Measurements from ENCODE around the gene PSME4.
"Not testable (repeated sequence)": the region's sequence is repeated elsewhere in the genome, so short reads cannot be mapped to it uniquely, and the experiment has no call there.

Gene PSME4

DNA sequence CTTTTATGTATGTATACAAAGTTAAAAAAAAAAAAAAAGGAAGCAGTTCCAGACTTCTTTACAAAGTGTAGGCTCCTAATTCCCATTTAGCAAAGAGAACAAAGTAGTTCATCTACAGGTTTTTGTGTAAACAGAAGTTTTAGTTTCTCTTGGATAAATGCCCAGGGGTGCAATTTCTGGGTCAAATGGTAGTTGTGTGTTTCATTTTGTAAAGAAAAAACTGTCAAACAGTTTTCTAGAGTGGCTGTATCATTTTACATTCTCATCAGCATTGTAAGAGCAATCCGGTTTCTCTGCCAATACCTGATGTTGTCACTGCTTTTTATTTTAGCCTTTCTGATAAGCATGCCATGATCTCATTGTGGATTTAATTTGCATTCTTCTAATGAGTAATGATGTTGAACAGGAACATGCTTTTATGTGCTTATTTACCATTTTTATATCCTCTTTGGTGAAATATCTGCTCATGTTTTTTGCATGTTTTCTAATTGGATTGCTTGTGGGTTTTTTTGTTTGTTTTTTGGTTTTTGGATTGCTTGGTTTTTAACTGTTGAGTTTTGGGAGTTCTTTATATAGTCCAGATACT is 16.6 kb upstream of the PSME4 start:
- Mint-ChIP-seq H3K36me3 (peaks cover 21% of the 10 kb centered on the region), H3K9me3 (peaks cover 3% of the 10 kb centered on the region), H3K27me3 (no peaks in the 10 kb centered on the region), H3K27ac (peak overlapping the region; percentile 45), H3K4me1 (peaks cover 21% of the 10 kb centered on the region), H3K4me3 (no peak overlapping the region)
- no peak for ATAC-seq

DNA sequence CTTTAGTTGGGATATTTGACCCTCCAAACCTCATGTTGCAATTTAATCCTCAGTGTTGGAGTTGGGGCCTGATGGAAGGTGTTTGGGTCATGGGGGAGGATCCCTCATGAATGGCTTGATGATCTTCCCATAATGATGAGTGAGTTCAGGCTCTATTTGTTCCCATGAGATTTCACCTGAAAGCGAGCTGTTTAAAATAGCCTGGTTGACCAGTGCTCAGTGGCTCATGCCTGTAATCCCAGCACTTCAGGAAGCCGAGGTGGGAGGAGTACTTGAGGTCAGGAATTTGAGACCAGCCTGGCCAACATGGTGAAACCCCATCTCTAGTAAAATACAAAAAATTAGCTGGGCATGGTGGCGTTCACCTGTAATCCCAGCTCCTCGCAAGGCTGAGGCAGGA is 14.9 kb upstream of the PSME4 start:
- H3K27me3 Mint-ChIP-seq: no peaks in the 10 kb centered on the region
- peaks cover 19% of the 10 kb centered on the region for H3K36me3 Mint-ChIP-seq
- no peak overlapping the region for H3K27ac Mint-ChIP-seq

DNA sequence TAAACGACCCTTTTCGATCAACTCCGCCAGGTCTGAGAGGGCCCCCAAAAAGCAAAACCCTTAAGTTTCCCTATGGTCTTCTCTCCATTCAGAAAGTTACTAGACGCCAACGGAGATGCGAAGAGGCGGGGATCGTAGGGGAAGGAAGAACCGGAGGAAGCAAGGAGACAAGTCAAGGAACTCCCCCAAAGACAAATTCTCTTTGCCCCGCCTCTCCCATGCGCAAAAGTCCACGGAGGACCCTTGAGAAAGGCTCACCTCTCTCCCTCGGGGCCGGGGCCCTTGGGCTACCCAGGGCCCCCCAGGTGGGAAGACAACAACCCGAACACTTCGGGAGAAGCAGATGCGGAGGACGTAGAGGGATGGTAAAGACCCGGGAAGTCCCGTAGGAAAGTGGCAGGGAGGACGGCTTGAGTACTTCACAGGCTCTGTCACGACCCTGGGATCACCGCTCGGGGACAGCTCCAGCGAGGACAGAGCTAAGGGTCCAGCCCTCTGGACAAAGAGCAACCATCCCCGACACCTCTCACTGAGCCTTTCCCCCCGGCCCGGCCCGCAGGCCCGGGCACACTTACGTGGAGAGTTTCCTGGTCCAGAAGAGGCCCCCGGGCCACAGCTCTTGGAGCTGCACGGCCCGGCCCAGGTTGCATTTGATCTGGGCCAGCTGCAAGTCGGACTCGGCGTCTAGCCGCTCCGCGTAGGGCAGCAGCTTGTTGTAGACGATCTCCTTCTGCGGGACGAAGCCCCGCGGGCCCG is 647 bp downstream of the PSME4 start:
- Mint-ChIP-seq H3K4me3 (peak overlapping the region; percentile 94), H3K36me3 (peaks cover 24% of the 10 kb centered on the region), H3K9me3 (no peaks in the 10 kb centered on the region), H3K27me3 (no peaks in the 10 kb centered on the region), H3K27ac (peak overlapping the region; percentile 95), H3K4me1 (peaks cover 61% of the 10 kb centered on the region)
- ATAC-seq: peak; percentile 68

More for the DNA sequence above, 14.9 kb upstream of the PSME4 start:
- Mint-ChIP-seq H3K4me3 (no peak overlapping the region), H3K9me3 (no peaks in the 10 kb centered on the region), H3K4me1 (peaks cover 13% of the 10 kb centered on the region)
- ATAC-seq: no peak

DNA sequence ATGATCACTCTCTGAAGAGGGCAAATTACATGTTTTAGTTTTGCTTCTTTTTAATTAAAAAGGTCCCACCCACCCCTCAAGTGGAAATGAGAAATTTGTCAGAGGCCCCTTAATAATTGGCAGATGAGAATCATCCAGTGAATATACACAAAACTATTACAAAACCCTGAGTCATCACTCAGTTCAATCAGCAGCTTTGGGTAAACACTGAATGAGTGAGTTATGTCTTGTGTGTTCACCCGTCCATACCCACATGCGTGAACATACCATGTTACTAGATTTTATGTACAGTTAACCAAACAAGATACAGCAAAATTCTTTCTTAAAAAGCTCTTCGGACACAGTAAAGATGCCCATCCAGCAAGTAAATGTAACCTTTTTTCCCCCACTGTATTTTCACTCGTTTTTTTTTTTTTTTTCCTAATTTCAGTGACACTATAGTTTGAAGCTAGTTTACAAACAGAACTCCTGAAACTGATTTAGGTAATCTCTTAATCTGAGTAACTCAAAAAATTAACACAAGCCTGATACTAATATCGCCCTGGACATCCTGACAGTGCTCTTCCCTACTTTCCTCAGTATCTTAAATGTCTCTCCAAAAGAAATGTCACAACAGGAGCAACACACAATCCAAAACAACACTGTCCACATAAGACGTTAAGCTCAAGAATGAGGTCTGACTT is 1.4 kb downstream of the PSME4 start:
- Mint-ChIP-seq H3K36me3 (peaks cover 18% of the 10 kb centered on the region), H3K9me3 (no peaks in the 10 kb centered on the region), H3K4me3 (peak overlapping the region; percentile 94), H3K4me1 (peaks cover 68% of the 10 kb centered on the region), H3K27ac (peak overlapping the region; percentile 95), H3K27me3 (no peaks in the 10 kb centered on the region)
- ATAC-seq: no peak

DNA sequence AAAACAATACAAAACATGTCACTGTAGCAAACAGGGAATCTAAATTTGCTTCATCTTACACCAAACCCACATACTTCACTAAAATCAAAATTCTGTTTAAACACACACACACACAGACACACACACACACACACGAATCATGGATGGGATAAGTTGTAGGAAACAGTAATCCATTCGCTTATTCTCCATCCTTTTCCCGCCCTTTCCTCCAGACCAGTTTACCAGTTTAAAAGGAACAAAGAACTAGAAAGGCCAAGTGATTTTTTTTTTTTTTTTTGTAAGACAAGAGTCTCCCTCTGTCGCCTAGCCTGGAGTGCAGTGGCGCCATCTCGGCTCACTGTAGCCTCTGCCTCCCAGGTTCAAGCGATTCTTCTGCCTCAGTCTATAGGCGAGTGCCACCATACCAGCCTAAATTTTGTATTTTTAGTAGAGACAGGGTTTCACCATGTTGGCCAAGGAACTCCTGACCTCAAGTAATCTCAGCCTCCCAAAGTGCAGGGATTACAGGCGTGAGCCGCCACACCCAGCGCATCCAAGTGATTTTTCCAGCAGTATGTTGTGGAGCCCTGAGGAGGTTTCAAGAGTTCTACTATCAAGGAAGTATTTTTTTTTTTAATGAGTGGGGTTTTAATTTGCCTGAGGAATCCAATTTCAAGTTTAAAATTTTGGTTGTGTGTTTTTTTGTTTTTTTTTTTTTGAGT is 5.7 kb downstream of the PSME4 start:
- no peak overlapping the region for H3K4me3 Mint-ChIP-seq
- H3K9me3 Mint-ChIP-seq: no peaks in the 10 kb centered on the region
- H3K27ac Mint-ChIP-seq: peak overlapping the region; percentile 59
- peaks cover 90% of the 10 kb centered on the region for H3K4me1 Mint-ChIP-seq
- H3K36me3 Mint-ChIP-seq: peaks cover 14% of the 10 kb centered on the region
- ATAC-seq: no peak
- no peaks in the 10 kb centered on the region for H3K27me3 Mint-ChIP-seq

DNA sequence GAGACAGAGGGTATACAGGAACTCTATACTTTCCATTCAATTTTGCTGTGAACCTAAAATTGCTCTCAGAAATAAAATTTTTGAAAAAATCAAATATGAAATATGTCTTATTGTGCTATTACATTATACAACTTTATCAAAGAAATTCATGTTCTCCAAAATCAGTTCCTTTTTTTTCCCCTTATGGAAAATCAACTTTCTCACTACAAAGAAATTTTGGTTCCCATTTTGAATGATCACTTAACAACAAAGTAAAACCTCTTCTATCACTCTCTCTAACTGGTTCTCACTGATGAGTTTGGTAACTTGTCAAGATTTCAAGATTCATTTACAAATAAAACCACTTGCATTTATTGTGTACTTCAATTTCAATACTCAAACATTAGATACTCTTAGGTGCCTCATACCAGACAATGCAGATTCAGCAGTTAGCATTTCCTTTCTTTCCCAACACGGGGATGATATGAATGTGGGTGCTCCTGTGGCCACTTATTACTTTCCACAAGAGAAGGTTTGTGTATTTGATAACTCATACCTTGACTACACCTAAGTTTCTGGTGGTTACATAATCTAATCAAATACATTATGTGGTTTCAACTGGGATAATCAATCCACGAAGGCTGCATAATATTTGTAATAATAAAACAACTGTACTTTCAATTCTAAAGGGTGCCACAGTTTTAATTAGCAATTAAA is 6.4 kb downstream of the PSME4 start:
- H3K9me3 Mint-ChIP-seq: no peaks in the 10 kb centered on the region
- peaks cover 14% of the 10 kb centered on the region for H3K36me3 Mint-ChIP-seq
- ATAC-seq: no peak
- H3K27ac Mint-ChIP-seq: peak overlapping the region; percentile 59
- no peaks in the 10 kb centered on the region for H3K27me3 Mint-ChIP-seq
- H3K4me3 Mint-ChIP-seq: no peak overlapping the region
- H3K4me1 Mint-ChIP-seq: peaks cover 91% of the 10 kb centered on the region

DNA sequence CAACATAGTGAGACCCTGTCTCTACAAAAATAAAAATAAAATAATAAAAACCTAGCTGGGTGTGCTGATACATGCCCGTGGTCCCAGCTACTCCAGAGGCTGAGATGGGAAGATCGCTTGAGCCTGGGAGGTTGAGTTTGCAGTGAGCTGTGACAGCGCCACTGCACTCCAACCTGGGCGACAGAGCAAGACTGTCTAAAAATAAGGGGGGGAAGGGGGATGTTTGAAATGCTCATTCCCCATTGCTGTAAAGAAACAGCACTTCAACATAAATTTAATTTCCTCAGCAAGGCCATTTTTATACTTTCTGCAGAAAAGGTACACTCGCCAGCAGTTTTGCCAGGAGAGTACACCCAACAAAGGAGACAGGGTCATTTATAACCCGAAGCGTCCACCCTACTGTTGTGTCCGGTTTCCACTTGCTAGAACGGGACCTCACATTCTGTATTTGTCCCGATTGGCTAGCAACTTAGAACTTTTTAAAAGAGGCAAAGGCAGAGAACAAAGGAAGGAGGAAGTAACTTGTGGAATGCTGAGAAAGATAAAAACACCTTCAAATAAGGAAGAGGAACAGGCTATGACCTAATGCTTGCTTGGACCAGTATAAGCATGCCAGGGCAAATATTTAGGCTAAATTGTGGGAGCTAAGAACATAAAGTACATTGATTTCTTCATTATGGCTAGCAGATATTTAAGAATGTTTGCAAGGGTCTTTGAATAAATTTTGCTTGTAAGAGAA is 9.1 kb downstream of the PSME4 start:
- Mint-ChIP-seq H3K4me1 (peaks cover 74% of the 10 kb centered on the region), H3K4me3 (peak overlapping the region; percentile 36), H3K27ac (peak overlapping the region; percentile 66)
- not testable (repeated sequence) for ATAC-seq, H3K27me3 Mint-ChIP-seq, H3K9me3 Mint-ChIP-seq, H3K36me3 Mint-ChIP-seq

DNA sequence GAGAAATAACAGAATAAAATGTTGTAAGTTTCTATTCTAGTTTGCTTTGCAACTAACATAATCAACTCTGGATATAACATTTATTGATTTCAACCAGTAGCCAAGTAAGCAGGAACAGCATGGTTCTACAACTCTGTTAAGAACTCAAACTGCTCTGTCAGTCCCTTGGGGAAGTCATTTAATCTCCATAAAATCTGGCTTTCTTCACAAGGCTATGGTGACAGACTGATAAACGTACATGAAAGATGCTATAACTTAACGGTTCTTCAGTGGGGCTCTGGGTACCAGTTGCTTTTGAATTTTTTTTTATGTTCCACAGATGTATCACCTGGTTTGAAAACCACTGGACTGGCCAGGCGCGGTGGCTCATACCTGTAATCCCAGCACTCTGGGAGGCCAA is 10.3 kb downstream of the PSME4 start:
- peak overlapping the region; percentile 66 for H3K27ac Mint-ChIP-seq
- no peaks in the 10 kb centered on the region for H3K27me3 Mint-ChIP-seq
- H3K4me3 Mint-ChIP-seq: no peak overlapping the region
- H3K9me3 Mint-ChIP-seq: no peaks in the 10 kb centered on the region
- peaks cover 8% of the 10 kb centered on the region for H3K36me3 Mint-ChIP-seq
- ATAC-seq: no peak
- peaks cover 70% of the 10 kb centered on the region for H3K4me1 Mint-ChIP-seq

DNA sequence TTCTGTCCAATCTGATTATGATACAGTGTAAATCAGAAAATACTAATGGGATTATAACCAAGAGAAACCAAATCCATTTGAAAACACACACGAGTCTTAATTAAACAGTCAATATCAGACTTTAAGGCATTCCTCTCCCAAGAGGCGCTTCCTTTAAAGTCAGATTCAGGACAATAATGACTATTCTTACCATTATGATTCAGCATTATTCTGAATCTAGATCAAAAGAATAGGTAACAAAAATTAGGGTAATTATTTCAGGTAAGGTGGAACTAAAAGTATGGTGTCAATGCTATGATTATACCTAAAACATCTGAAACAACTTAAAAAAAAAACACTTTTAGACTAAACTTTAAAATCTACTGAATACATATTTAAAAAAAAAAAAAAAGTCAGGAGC is 12.3 kb downstream of the PSME4 start:
- H3K27ac Mint-ChIP-seq: no peak overlapping the region
- no peaks in the 10 kb centered on the region for H3K27me3 Mint-ChIP-seq
- peaks cover 8% of the 10 kb centered on the region for H3K36me3 Mint-ChIP-seq
- H3K9me3 Mint-ChIP-seq: no peaks in the 10 kb centered on the region
- no peak for ATAC-seq
- H3K4me1 Mint-ChIP-seq: peaks cover 54% of the 10 kb centered on the region
- no peak overlapping the region for H3K4me3 Mint-ChIP-seq

DNA sequence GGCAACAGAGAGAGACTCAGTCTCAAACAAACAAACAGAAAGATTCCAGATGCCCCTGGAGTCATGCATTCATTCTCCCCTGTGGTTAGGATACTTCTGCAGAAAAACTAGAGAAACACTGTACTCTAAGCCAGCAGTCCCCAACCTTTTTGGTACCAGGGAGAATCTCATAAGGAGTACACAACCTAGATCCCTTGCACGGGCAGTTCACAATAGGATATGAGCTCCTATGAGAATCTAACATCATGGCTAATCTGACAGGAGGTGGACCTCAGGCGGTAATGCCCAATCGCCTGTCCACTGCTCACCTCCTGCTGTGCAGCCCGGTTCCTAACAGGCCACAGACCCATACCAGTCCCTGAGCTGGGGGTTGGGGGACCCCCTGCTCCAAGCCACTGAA is 18.3 kb downstream of the PSME4 start:
- H3K27me3 Mint-ChIP-seq: no peaks in the 10 kb centered on the region
- no peak overlapping the region for H3K4me3 Mint-ChIP-seq
- no peak for ATAC-seq
- no peaks in the 10 kb centered on the region for H3K9me3 Mint-ChIP-seq
- H3K36me3 Mint-ChIP-seq: peaks cover 19% of the 10 kb centered on the region
- H3K4me1 Mint-ChIP-seq: peaks cover 42% of the 10 kb centered on the region
- H3K27ac Mint-ChIP-seq: no peak overlapping the region

DNA sequence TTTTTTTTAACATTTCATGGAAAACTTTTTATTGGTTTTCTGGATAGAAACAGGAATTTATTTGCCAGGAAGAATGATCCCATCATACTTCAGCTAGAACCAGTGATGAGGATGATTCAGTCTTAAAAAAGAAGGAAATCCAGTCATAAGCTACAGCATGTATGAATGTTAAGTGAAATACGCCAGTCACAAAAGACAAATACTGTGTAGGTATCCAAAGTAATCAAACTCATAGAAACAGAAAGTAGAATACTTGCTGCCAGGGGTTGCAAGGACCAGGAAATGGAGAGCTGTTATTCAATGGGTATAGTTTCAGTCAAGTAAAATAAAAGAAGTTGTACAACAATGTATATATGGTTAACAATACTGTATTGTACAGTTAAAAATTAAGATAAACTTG is 21.3 kb downstream of the PSME4 start:
- no peak for ATAC-seq
- Mint-ChIP-seq H3K9me3 (no peaks in the 10 kb centered on the region), H3K27me3 (no peaks in the 10 kb centered on the region), H3K4me1 (peaks cover 58% of the 10 kb centered on the region), H3K4me3 (no peak overlapping the region), H3K27ac (no peak overlapping the region), H3K36me3 (peaks cover 42% of the 10 kb centered on the region)

DNA sequence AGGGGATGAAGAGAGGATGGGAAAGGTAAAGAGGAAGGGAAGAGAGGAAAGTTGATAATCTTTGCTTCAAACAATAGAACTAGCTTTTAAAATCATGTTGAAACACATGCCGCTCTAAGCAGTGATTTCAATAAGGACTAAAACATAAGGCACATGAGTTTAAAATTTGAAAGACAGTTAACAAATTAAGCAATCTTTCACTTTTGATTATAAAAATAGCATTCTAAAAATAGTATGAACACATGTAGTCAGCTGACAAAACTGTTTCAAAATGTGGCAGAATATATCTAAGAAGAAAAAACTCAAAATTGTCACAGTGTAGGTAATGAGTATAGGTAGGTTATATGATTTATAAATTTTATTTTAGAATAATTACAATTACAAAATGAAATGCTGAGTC is 25.3 kb downstream of the PSME4 start:
- H3K9me3 Mint-ChIP-seq: no peaks in the 10 kb centered on the region
- peaks cover 51% of the 10 kb centered on the region for H3K4me1 Mint-ChIP-seq
- ATAC-seq: no peak
- peak overlapping the region; percentile 78 for H3K27ac Mint-ChIP-seq
- peak overlapping the region; percentile 27 for H3K4me3 Mint-ChIP-seq
- H3K27me3 Mint-ChIP-seq: no peaks in the 10 kb centered on the region
- peaks cover 49% of the 10 kb centered on the region for H3K36me3 Mint-ChIP-seq

DNA sequence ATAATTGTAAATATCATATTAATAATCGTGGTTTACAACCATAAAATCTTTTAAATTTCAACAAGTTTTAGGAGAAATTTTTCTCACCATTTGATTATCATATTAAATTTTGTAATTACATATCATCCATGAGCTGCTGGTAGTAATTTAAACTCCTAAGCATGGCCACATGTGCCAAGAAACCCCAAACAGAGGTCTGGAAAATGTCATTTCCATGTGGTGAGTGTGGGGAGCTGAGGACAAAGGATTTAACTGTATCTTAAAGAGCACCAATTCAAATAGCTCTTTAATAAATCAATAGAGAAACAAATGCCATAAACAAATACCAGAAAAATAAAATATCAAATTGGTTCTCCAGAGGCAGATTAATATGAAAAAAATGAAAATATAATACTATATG is 26.3 kb downstream of the PSME4 start:
- H3K4me3 Mint-ChIP-seq: no peak overlapping the region
- H3K36me3 Mint-ChIP-seq: peaks cover 46% of the 10 kb centered on the region
- ATAC-seq: no peak
- H3K9me3 Mint-ChIP-seq: no peaks in the 10 kb centered on the region
- no peaks in the 10 kb centered on the region for H3K27me3 Mint-ChIP-seq
- H3K27ac Mint-ChIP-seq: no peak overlapping the region
- peaks cover 51% of the 10 kb centered on the region for H3K4me1 Mint-ChIP-seq

DNA sequence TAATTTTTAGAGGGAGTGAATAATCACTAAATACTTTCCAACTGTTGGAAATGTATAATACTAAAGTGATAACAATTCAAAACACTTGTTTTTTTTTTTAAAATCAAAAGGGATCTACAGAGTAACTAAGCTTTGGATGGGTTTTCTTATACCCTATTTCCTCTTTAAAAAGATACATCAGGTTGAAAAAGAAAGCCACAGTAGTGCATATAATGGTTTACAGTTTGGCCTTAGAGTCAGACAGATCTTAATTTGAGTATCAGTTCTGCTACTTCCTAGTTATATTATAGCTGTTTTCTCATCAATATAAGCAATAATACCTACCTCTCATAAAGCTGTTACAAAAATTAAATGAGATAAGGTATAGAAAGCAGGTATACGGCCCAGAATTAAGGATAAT is 28.5 kb downstream of the PSME4 start:
- Mint-ChIP-seq H3K27me3 (no peaks in the 10 kb centered on the region), H3K4me1 (peaks cover 37% of the 10 kb centered on the region), H3K27ac (peak overlapping the region; percentile 35)

More for the DNA sequence above, 28.5 kb downstream of the PSME4 start:
- Mint-ChIP-seq H3K9me3 (no peaks in the 10 kb centered on the region), H3K36me3 (peaks cover 30% of the 10 kb centered on the region), H3K4me3 (no peak overlapping the region)
- no peak for ATAC-seq
